Measurements from ENCODE around the gene SLC25A20.

DNA sequence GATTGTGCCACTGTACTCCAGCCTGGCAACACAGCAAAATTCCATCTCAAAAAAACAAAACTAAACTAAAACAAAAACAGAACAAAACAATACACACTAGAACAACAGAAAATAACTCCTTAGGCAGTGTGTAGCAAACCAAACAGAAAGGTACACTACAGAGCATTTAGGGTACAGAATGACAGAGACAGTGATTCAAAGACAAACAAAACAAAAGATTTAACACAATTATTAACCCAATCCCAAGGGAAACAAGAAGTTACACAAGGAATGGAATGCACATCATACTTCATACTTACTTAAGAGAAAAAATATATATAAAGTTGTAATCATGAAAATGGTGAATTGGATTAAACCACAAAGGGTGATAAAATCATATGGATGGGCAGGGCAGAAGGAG is 12.9 kb downstream of the SLC25A20 start:
- TF ChIP-seq, protein P1, sequence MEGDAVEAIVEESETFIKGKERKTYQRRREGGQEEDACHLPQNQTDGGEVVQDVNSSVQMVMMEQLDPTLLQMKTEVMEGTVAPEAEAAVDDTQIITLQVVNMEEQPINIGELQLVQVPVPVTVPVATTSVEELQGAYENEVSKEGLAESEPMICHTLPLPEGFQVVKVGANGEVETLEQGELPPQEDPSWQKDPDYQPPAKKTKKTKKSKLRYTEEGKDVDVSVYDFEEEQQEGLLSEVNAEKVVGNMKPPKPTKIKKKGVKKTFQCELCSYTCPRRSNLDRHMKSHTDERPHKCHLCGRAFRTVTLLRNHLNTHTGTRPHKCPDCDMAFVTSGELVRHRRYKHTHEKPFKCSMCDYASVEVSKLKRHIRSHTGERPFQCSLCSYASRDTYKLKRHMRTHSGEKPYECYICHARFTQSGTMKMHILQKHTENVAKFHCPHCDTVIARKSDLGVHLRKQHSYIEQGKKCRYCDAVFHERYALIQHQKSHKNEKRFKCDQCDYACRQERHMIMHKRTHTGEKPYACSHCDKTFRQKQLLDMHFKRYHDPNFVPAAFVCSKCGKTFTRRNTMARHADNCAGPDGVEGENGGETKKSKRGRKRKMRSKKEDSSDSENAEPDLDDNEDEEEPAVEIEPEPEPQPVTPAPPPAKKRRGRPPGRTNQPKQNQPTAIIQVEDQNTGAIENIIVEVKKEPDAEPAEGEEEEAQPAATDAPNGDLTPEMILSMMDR (IDR thresholded peaks at IDR 0.05), result no peak
- TF ChIP-seq SIN3A (IDR thresholded peaks at IDR 0.05; ENCODE audit: borderline replicate concordance, insufficient read depth, low read depth, low read length), result no peak
- TF ChIP-seq REST (IDR thresholded peaks at IDR 0.05; ENCODE audit: insufficient read depth in 1 of 2, low read depth in 2 of 2, low read length in 1 of 2), result no peak

Measured in Panc1 (cell line).